HG02981 (cell line): Measurements from ENCODE around the gene SHISA8.

ENCODE experiments used
- ATAC-seq: cut with Tn5 transposase; IDR thresholded peaks from one replicate; pipeline ENCODE4 v1.9.1; 2021; ENCODE audit warnings: mild to moderate bottlenecking, moderate library complexity; ENCODE audit not compliant: unreplicated experiment

SHISA8 gene

DNA sequence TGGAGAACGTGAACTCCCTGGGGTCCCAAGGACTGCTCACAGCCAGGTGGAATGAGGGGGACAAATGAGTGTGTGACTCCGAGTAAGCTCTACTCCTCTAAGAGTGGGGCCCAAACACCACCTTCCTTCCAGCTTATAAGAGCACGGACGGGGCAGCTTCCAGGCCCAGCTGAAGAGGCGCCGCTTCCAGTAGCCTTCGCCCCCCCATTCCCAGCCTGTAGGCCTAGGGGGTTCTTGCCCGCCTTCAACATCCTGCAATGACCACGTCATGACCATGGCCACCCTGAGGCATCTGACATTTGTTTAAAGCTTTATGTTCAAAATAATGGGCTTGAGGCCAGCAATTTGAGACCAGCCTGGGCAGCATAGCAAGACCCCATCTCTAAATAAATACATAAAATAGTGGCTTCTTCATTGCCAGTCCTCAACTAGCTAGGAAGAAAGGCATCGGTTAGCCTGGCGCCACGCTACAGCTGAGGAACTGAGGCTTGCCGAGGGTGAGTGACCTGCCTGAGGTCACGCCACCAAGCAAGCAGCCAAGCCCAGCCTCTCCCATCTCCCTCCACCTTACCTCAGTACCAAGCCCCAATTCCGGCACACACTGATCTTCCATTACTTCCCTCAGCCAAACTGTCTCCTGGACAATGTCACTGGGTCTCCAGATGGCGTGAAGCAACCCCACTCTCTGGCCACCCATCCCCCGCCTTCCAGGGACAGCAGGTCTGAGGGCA, 19.6 kb upstream of the SHISA8 start:
- ATAC-seq = no peak

DNA sequence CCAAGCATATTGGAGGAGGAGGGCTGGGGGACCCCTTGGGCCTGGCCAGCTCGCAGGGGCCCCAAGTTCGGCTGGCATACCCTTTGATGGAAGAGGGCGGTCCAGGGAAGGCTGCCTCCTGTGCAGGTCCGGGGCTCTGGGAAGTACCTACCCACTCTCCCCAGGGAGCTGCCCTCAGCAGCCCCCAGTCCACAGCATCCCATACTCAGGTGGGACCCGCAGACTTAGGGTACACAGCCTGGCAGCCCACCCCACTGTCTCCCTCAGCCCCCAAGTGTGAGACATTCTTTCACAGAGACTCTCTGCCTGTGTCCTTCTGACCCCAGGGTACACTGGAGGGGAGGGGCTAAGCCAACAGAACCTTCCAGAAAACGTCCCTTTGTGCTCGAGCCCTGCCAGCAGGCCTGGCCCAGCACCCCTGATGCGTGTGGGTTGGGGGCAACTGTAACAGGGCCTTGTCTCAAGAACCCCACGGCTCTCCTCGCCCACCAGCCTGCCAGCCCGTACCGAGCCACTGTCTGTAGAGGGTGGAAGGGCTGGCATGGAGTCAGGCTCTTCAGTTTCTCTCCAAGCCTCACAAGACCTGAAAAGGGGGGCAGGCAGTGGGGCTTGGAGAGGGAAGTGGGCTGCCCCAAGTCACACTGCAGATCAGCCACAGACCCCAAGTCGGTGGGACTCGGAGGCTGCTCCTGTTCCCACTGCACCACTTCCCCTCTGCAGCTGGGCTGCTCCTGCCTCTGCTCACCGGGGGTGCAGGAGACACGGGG, 18.7 kb upstream of the SHISA8 start:
- ATAC-seq = no peak

DNA sequence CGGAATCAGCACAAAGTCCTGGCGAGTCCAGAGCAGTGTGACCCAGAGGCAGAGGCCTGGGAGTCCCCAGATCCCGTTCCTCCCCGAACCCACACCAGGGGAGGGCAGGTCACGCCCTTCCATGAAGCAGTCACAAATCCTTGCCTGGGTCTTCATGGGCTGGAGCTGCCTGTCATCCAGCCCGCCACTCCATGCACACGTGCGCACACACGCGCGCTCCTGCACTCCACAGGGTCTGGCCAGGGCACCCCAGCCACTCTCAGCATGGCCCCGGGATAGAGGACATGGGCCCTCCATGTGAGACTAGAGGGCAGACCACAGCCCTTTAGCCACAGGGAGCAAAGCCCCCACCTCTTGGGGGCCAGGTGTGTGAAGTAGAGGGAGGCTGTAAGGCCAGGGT, 17.5 kb upstream of the SHISA8 start:
- no peak for ATAC-seq

DNA sequence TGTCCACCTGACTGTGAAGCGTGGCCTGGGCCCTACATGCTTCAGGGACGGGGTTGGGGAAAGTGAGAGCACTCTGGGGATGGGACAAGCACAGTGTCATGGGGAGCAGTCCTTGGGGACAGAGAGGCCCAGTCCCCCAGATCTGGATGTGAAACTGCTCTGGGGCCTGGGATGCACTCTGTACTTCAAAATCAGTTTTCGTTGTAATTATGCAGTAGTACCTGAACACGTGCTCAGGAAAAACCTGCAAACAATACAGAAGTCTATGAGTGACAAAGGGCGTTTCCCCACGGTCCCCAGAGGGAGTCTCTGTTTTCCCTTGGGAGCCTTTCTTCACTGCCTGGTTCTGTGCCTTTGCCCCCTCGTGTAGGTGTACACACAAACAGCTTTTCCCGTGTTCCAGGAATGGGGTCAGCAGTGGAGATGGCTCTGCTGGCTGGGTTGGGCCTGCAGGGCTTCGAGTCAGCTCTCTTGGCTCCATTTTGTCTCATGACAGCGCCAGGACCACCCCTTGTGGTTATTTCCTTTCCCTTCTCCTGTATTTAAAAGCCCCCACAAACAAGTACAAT, 16.9 kb upstream of the SHISA8 start:
- ATAC-seq = no peak

DNA sequence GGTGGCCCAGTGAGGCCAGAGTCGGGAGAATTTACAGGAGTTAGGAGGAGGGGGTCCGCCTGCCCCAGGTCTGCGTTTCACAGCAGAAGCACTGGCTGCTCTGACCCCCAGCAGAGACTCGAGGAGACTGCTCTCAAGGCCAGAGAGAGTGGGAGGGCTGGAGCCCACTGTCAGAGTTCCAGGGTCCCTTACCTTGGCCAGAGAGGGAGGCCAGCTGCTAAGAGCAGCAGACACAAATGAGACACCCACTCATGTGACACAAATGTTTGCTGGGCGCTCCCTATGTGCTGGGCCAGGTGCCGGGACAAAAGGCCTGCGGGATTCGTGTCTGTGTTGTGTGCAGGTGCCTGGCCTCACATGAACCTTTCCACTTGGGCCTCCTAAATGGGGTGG, 14.5 kb upstream of the SHISA8 start:
- ATAC-seq = no peak

DNA sequence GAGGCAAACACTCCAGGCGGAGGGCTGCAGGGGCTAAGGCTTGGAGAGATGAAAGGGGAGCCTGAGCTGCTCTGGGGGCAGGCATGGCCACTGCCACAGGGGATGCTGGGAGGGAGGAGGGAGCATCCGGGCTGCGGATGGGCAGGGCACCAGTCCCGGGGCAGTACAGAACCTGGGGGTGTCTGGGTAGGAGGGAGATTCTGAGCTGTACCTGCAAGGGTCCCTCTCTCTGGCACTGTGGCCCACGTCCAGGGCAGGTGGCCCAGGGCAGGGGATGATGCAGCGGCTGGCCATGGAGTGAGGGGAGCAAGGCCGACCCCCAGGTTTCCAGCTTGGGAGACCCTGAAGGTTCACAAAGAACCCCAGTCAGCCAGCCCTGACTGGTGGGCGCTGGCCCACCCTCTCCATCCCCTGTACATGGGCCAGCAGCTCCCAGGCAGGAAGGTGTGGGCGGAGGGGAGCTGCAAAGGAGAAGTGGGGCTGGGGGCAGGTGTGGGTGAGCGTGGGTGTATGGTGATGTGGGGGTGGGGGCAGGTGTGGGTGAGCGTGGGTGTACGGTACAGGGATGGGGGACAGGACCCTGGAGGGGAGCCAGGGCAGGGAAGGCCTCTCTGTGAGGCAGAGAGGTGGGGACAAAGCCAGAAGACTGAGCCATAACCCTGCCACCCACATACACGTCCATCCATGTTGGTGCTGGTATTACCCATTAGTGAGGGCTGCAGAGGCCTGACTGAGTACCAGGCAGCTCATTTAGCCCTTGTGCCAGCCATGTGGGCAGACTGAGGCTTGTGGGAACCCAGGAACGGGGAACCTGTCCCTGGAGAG, 13.9 kb upstream of the SHISA8 start:
- ATAC-seq = no peak

DNA sequence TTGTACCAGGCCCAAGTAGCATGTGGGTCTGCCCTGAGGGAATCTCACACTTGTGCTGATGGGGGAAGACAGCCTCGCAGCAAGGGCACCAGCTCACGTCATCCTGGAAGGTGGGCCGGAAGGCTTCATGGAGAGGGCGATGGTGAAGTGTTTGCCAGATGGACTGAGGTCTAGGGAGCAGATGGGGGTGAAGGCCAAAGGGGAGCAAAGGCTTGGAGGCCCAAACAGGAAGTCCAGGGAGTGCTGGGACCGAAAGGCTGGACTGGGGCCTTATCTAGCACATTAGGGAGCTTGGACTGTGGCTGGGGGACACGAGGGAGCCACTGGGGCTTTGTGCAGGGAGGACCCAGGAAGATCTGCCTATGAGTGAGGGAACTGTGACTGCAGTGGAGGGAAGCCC, 12.9 kb upstream of the SHISA8 start:
- no peak for ATAC-seq

DNA sequence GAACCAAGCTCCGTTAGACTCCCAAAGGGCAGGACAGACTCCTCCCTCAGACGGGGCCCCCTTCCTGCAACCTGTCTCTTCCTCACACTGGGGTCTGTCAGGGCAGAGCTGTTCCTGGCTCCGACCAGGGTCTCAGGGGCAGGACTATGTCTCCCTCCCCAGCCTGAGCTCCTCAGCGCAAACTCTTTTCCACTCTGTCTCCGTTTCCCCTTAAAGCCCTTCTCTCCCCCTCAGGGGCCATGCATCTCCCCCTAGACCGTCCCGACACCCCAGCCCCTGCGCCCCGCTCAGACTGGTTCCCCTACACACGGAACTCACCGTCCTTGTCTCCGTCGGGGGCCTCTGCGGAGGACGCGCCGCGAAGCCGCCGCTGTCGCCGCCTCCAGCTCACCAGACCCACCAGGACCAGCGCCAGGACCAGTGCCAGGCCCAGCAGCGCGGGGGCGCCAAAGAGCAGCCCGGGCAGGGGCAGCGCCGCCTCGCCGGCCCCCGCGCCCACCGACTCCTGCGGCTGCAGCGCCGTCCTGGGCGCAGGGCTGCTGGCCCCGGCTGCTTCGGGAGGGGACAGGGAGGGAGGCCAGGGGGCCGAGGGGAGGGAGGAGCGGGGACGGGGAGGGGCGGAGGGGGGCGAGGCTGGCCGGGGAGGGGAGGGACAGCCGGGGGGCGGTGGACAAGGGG, 11.0 kb upstream of the SHISA8 start:
- no peak for ATAC-seq

DNA sequence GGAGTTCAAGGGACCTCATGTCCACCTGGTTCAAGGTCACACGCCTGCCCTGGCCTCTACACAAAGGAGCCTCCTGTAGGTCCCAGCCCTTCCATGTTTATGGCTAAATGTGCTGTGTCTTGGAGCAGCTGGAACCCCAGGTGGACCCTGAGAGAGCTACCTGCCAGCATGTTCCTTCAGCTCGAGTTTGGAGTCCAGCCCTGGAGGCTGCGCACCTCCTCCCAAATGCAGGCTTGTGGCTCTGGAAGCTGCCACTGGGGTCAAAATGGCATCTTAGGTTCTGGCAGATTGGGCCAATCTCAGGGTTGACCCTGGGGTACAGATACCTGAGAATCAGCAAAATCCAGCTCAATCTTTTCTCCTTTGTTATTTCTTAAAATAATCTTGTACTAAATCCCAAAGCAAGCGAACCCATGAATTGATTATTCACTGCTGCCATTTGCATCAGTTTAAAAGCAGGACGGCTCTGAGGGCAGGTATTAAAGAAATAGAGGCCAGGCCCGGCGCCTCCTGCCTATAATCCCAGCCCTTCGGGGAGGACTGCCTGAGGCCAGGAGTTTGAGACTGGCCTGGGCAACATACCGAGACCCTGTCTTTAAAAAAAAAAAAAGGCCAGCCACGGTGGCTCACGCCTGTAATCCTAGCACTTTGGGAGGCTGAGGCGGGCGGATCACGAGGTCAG, 8.9 kb upstream of the SHISA8 start:
- ATAC-seq = no peak

DNA sequence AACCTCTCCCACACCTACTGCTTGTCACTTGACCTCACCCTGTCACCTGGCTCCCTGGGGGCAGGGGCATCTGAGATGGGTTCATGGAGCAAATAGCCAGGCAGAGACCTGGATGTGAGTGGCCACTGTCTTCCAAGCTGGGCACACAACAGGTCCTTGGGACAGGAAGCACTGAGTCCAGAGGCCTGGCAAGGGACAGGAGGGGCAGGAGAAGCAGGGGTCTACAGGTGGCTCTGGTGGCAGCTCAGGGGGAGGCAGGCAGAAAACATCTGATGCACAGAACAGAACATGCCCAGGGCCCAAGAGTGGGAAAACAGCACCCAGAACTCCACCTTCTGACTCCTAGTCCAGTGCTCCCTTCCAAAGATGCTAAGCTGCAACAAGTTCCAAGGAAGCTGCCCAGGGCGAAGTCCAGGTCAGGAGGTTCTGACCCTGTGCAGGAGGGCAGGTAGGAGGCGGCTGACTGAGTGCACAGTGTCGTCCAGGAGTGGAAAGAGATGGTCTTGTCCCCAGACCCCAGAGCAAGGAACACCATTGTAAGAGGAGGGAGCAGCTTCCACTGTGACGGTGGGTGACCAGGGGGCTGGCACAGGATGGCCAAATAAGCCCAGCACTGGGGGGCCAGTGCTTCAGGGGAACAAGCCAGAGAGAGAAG, 8.2 kb upstream of the SHISA8 start:
- ATAC-seq = no peak

DNA sequence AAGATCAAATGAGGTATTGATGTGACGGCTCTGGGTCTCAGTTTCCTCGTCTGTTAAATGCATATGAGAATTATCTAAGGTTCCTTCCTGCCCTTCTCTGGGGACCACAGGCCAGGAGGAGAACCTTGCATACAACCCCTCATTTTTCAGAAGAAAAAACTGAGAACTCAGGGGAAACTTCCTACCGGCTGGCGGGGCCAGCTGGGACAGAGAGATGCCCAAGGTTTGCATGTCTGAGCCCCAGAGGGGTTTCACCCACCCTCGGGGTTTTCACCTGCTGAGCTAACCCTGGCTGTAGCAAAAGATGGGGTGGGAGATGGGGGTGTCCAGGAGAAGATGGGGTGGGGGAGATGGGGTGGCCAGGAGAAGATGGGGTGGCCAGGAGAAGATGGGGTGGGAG, 7.5 kb upstream of the SHISA8 start:
- ATAC-seq = no peak

DNA sequence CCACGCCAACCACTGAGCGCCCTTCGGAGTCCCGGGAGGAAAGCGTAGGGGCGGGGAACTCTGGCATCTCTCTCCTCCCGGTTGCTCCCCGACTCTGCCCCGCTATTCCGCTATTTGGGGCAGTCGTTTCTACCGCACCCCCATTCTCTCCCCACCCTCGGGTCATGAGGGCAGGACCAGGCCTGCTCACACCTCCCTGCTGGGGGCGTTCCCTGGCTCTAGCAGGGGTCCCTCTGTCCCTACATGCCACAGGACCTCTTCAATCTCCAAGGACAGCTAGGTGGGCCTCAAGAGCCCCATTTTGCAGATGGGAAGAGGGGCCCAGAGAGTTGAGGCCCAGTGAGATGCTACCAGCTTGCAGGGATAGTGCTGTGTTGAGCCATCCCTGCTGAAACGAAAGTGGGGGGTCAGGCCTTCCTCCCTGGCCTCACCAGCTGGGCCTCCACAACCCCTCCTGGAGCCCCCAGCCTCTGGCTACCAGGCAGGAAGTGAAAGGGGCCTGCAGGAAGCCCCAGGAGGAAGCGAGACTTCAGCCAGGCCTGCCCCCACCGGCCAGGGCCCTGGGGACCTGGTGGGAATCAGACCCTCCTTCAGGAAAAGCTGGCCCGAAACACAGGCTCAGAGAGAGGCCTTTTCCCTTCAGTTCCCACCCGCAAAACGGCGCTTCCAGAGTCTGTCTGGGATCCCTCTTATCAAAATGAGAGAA, 5.5 kb upstream of the SHISA8 start:
- peak; percentile 14 for ATAC-seq

DNA sequence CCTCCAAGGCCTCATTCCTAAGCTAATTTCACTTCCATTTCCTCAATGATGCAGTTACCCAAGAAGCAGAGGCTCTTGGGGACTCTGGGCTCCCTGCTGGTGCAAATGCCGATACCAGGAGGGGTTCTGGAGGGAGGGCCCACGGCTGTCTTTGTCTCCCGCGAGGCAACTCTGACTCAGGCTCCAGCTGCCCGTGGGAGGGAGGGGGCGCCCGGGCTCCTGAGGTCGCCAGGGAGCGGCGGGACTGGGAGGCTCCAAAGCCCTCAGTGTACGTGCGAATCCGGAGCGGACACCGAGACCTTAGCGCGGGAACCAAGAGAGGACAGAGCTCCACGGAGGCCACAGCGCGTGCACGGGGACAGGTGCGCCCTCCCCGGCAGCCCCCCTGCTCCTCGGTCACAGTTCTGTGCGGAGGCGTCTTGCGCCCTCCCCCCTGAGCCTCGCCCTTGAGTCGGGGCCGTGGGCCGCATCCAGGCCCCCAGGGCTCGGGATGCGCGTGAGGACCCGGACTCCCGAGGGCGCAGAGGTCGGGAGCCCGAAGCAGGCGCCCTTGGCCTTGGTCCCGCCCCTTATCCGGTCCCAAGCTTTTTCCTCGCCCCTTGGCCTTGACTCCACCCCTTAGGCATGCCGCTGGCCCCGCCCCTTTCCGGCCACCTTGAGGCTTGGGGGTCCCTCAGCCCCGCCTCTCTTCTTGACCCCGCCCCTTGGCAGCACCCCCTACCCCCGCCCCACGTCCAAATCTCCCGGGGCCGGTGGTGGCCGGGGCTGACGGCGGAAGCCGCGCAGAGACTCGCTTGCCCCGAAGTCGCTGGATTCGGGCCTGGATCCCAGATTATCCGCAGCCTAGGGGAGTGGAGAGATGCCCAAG, 4.7 kb upstream of the SHISA8 start:
- ATAC-seq = peak; percentile 50

DNA sequence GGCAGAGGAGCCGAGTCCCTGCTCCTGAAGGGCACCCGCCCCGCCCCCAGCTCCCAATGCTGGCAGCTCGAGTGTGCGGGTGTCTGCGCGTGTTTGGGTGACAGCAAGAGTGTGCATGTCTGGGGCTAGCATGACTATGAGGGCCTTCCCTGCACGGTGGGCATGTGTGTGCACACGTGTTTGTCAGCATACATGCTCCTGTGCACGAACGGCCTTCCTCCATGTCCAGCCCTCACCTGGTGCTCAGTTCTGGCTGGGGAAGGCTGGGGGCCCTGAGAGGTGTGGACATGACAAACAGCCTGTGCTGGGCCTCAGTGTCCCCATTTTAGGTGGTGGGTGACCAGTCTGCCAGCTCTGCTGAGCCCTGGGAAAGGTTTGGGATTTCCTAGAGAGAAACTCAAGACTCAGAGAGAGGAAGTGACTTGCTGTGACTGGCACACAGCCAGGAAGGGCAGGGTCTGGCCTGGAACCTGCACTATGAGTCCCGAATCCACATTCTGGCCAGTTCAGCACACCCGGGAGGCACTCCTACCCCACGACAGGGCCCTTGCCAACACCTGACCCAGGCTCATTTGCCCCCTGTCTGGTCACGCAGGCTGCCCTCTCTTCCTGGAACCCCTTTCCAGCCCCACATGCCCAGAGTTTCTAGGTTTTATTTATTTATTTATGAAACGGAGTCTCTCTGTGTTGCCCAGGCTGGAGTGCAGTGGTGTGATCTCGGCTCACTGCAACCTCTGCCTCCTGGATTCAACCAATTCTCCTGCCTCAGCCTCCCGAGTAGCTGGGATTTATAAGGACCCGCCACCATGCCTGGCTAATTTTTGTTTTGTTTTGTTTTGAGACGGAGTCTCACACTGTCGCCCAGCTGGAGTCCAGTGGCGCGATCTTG, 3.3 kb upstream of the SHISA8 start:
- ATAC-seq = no peak

DNA sequence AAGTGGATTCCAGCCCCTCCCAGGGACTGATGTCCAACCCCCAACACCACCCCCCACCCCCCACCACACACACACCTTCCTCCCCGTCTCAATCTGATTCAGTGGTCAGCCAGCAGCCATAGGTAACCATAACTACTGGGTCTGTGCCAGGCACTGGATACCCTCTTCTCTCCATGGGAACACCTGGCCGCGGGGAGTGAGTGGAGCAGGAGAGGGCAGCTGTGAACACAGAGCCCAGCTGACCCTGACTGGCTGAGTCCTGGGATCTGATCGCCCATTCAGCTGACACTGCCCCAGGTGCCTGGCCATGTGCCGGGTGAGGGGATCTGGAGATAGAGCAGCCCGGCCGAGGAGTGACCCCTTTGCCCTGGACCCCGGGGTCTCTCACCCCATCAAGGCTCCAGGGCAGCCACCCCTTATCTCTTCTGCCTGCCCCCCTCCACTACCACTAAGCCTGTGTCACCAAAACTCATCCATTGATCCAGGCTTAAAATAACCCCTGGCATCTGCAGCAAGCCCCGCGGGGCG, 2.6 kb upstream of the SHISA8 start:
- ATAC-seq = no peak

DNA sequence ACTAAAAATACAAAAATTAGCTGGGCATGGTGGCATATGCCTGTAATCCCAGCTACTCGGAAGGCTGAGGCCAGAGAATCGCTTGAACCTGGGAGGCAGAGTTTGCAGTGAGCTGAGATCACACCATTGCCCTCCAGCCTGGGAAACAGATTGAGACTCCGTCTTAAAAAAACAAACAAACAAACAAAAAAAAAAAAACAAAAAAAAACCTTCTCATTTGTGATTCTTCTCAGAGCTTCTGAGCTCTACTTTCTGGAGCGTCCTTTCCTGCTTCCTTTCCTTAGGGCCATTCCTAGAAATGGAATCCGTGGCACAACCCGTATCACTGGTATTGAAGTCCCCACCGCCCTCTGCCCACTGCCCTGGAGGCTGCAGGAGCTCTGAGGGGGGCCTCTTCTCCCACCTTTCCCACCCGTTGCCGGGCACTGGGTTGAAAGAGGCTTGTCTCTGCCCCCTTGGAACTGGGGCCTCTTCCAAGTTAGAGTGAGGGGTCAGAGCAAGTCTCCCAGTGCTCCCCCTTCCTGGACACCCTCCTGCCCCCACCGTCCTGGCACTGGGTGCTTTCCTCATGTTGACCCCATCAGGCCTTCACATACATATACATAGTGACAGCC, 2.0 kb upstream of the SHISA8 start:
- no peak for ATAC-seq
